Gastrocnemius medialis (tissue), 4 donors: ENCODE data around the gene ESRRG. TPM values are rescaled to one million over a fixed set of nuclear protein-coding genes. Genes with fewer than 3 reads are reported as not detected.

Experiments
- ATAC-seq, 2 donors: fragments of 150-250 bp; one replicate each; pipeline ENCODE4 v1.9.1; 2016
- DNase-seq, 2 donors: peaks; one replicate each; pipeline ENCODE4 v3.0.0-alpha.2; 2019
- H3K27ac ChIP-seq, 4 donors: fragments of 200-600 bp; sonication (generic); 1 replicate in 1 of 4; 2 replicates in 3 of 4; pipeline ENCODE4 v1.5.1; 2016 to 2018; ENCODE audit warnings: mild to moderate bottlenecking in 2 of 4, moderate library complexity in 1 of 4
- H3K27me3 ChIP-seq, 3 donors: fragments of 200-600 bp; sonication (generic) in 2 of 3; 1 replicate in 1 of 3; 2 replicates in 2 of 3; pipeline versions ENCODE4 v1.5.1 to v1.6.0; 2016 to 2019; ENCODE audit warnings: mild to moderate bottlenecking in 1 of 3, moderate library complexity in 1 of 3
- H3K36me3 ChIP-seq, 2 donors: fragments of 200-600 bp; sonication (generic) in 1 of 2; one replicate each; pipeline ENCODE4 v1.5.1; 2017 to 2018
- H3K4me1 ChIP-seq, 2 donors: fragments of 200-600 bp; sonication (generic) in 1 of 2; one replicate each; pipeline ENCODE4 v1.5.1; 2016 to 2017; ENCODE audit warnings: mild to moderate bottlenecking in 2 of 2
- H3K4me3 ChIP-seq, 4 donors: fragments of 200-600 bp; sonication (generic) in 3 of 4; 1 replicate in 1 of 4; 2 replicates in 3 of 4; pipeline ENCODE4 v1.5.1; 2016 to 2019; ENCODE audit warnings: mild to moderate bottlenecking in 2 of 4
- H3K9me3 ChIP-seq, 3 donors: fragments of 200-600 bp; sonication (generic) in 2 of 3; 1 replicate in 1 of 3; 2 replicates in 2 of 3; pipeline ENCODE4 v1.5.1; 2016 to 2019
- POLR2A ChIP-seq, 2 donors: fragments of 450-650 bp; IDR thresholded peaks; one replicate each; pipeline ENCODE4 v1.6.1; 2017; ENCODE audit warnings: antibody characterized with exemption in 2 of 2, mild to moderate bottlenecking in 2 of 2, moderate library complexity in 2 of 2
- in situ Hi-C, 4 donors: fragments of 200-750 bp; cut with MboI; loops; one replicate each; pipeline versions ENCODE4 v1.15.0 to v1.8.0; 2017; ENCODE audit warnings: low sequenced_read_pairs in 4 of 4
- intact Hi-C: fragments of 100-400 bp; cut with DNase I; formaldehyde crosslinking; loops from one replicate; pipeline ENCODE4 v1.15.1; 2023; ENCODE audit warnings: low total_unique reads
- total RNA-seq, 4 donors: library from RNA; depleted of rRNA; stranded (reverse); fragments of >200 nt; gene quantifications; one replicate each; pipeline versions ENCODE4 v1.1.0 to v1.2.3, GENCODE V29; 2016
- TF ChIP-seq, protein P1 (sequence below), 5 experiments: fragments of 450-650 bp in 3 of 5; fragments of 200-600 bp in 2 of 5; sonication (generic) in 2 of 5; IDR thresholded peaks in 4 of 5; conservative IDR thresholded peaks in 1 of 5; 1 replicate in 4 of 5; 2 replicates in 1 of 5; pipeline ENCODE4 v1.5.1; 2016 to 2019; ENCODE audit warnings: antibody characterized with exemption in 5 of 5, mild to moderate bottlenecking in 3 of 5, moderate library complexity in 3 of 5

Gene ESRRG
- total RNA-seq, 4 donors from 2014 or later: 1.8 to 18.7 (median 2.4) TPM

DNA sequence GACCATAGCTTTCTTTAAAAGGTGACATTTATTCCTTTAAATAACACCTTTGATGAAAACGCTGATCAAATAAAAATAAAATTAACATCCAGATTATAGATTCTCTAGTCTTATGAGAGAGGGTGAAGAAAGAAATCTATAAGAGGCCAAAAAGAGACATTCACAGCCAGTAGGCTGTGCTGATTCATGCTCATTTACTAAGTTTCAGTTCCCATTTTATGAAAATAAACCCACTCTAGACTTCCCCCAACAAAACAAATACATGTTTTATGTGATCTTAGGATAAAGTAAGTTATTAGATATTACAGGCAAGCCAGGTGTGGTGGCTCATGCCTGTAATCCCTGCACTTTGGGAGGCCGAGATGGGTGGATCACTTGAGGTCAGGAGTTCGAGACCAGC lies 21.1 kb downstream of the ESRRG start:
- DNase-seq (no peak), ATAC-seq (no peak)
- no peak overlapping the region for H3K4me3 ChIP-seq
- no peaks in the 10 kb centered on the region for H3K4me1 ChIP-seq
- no peak overlapping the region for H3K27ac ChIP-seq
- TF ChIP-seq, protein P1, sequence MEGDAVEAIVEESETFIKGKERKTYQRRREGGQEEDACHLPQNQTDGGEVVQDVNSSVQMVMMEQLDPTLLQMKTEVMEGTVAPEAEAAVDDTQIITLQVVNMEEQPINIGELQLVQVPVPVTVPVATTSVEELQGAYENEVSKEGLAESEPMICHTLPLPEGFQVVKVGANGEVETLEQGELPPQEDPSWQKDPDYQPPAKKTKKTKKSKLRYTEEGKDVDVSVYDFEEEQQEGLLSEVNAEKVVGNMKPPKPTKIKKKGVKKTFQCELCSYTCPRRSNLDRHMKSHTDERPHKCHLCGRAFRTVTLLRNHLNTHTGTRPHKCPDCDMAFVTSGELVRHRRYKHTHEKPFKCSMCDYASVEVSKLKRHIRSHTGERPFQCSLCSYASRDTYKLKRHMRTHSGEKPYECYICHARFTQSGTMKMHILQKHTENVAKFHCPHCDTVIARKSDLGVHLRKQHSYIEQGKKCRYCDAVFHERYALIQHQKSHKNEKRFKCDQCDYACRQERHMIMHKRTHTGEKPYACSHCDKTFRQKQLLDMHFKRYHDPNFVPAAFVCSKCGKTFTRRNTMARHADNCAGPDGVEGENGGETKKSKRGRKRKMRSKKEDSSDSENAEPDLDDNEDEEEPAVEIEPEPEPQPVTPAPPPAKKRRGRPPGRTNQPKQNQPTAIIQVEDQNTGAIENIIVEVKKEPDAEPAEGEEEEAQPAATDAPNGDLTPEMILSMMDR (IDR thresholded peaks at IDR 0.05 in 4 of 5, conservative IDR thresholded peaks at IDR 0.05 in 1 of 5): no peak
- TF ChIP-seq POLR2A (IDR thresholded peaks at IDR 0.05): no peak
- in situ Hi-C loops (no loop called here), intact Hi-C loops (no loop called here)
- H3K36me3 ChIP-seq: no peaks in the 10 kb centered on the region
- H3K27me3 ChIP-seq: no peaks in the 10 kb centered on the region
- H3K9me3 ChIP-seq: no peaks in the 10 kb centered on the region

DNA sequence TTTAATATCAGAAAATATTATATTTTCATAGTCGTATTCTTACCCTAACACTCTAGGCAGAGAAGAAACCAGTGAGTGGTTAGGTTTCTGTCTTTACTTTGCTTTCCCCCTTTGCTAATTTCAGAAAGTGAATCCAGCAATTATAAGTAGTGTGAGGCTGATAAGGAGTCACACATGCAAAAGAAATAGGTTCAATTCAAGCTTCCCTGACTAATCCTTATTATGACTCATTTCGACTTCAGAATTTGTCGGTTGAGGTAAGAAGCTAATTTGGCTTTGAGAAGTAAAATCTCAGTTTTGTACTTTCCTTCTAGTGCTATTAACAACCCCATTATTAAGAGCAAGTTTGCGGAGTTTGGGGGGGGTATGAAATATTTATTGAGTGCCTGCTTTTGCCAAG lies 22.4 kb downstream of the ESRRG start:
- H3K9me3 ChIP-seq: no peaks in the 10 kb centered on the region
- no peak for DNase-seq
- no peak overlapping the region for H3K4me3 ChIP-seq
- no peak overlapping the region for H3K27ac ChIP-seq
- H3K4me1 ChIP-seq: no peaks in the 10 kb centered on the region
- no peak for TF ChIP-seq POLR2A (IDR thresholded peaks at IDR 0.05)
- TF ChIP-seq, protein P1 (IDR thresholded peaks at IDR 0.05 in 4 of 5, conservative IDR thresholded peaks at IDR 0.05 in 1 of 5): no peak
- in situ Hi-C loops: no loop called here
- intact Hi-C loops: no loop called here
- no peaks in the 10 kb centered on the region for H3K36me3 ChIP-seq
- no peaks in the 10 kb centered on the region for H3K27me3 ChIP-seq
- no peak for ATAC-seq

DNA sequence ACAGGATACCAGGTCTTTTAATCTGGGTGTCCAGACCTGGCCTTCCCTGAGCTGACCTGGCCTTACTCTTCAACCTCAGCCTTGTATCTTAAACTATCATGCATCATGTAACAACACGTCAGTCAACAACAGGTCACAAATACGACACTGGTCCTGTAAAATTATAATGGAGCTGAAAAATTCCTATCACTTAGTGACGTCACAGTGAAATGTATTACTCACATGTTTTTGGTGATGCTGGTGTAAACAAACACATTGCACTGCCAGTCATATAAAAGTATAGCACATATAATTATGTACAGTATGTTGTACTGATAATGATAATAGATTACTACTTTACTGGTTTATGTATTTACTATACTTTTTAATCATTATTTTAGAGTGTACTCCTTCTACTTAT lies 31.5 kb downstream of the ESRRG start:
- H3K9me3 ChIP-seq: no peaks in the 10 kb centered on the region
- H3K4me1 ChIP-seq: peaks cover 9 to 11% of the 10 kb centered on the region in 2 donors
- DNase-seq (no peak), ATAC-seq (no peak)
- no peaks in the 10 kb centered on the region for H3K36me3 ChIP-seq
- intact Hi-C loops (no loop called here), in situ Hi-C loops (no loop called here)
- TF ChIP-seq POLR2A (IDR thresholded peaks at IDR 0.05): no peak
- TF ChIP-seq, protein P1 (IDR thresholded peaks at IDR 0.05 in 4 of 5, conservative IDR thresholded peaks at IDR 0.05 in 1 of 5): no peak
- no peak overlapping the region for H3K4me3 ChIP-seq
- H3K27ac ChIP-seq: no peak overlapping the region
- H3K27me3 ChIP-seq: no peaks in the 10 kb centered on the region

DNA sequence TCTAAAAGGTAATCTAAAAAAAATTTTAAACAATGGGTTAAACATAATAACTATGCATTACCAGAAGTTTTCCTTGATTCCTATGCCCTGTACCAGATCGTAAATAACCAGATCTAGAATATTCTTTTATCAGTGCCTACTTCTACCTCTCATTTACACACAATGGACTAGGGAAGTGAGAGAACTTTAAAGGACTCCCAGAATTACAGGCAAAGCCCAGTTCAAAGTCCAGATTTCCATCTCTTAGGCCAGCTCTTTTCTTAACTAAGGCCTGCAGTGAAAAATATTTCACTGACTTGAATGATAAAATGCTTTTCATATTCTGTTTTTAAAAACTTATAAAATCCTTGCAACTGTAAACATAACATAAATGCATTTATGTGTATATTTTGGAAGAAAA lies 32.6 kb downstream of the ESRRG start:
- in situ Hi-C loops (no loop called here), intact Hi-C loops (no loop called here)
- Histone ChIP-seq H3K27me3 (no peaks in the 10 kb centered on the region), H3K4me1 (peaks cover 9 to 11% of the 10 kb centered on the region in 2 donors), H3K27ac (no peak overlapping the region), H3K9me3 (no peaks in the 10 kb centered on the region), H3K4me3 (no peak overlapping the region), H3K36me3 (no peaks in the 10 kb centered on the region)
- ATAC-seq (no peak), DNase-seq (no peak)
- TF ChIP-seq, protein P1 (IDR thresholded peaks at IDR 0.05 in 4 of 5, conservative IDR thresholded peaks at IDR 0.05 in 1 of 5): no peak
- TF ChIP-seq POLR2A (IDR thresholded peaks at IDR 0.05): no peak

DNA sequence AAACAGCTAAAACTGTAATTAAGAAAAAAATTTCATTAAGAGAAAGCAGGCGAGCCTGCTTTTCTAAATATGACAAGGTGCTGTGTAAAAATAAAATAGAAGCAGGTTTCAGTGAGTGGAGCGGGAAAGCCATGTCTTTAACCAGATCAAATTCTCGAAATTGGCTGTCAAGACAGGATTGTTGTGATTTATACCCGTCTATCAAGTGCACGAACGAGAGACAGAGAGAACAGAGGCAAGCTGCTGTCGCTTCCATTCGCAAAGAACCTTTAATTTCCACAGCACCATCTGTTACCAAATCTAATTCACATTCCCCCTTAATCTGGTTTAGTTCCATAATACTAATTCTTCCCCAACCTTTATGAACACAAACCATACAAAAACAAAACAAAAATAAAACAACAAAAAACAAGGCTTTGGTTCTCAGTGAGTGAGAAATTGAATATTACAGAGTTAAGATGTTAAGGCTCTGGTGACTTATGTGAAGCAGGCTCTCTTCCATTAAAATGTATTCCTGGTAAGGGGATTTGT lies 35.0 kb downstream of the ESRRG start:
- Histone ChIP-seq H3K27ac (no peak overlapping the region), H3K4me1 (peaks cover 9 to 11% of the 10 kb centered on the region in 2 donors), H3K9me3 (no peaks in the 10 kb centered on the region), H3K4me3 (peak overlapping the region in 1 of 4 donors; percentile 9), H3K27me3 (no peaks in the 10 kb centered on the region), H3K36me3 (no peaks in the 10 kb centered on the region)
- TF ChIP-seq, protein P1 (IDR thresholded peaks at IDR 0.05 in 4 of 5, conservative IDR thresholded peaks at IDR 0.05 in 1 of 5): no peak
- no peak for TF ChIP-seq POLR2A (IDR thresholded peaks at IDR 0.05)
- ATAC-seq: no peak
- intact Hi-C loops (no loop called here), in situ Hi-C loops (no loop called here)
- no peak for DNase-seq
